Hindlimb muscle (tissue), 1 donor: ENCODE measurements around the gene YBEY. TPM values are rescaled to one million over a fixed set of nuclear protein-coding genes. Genes with fewer than 3 reads are reported as not detected.
"Not testable (repeated sequence)": the region's sequence is repeated elsewhere in the genome, so short reads cannot be mapped to it uniquely, and the experiment has no call there.

ENCODE experiments used
- DNase-seq: peaks from one replicate; pipeline ENCODE4 v3.0.0-alpha.2; 2013
- polyA plus RNA-seq: library from polyadenylated mRNA; unstranded; fragments of 120-200 nt; gene quantifications from one replicate; pipeline ENCODE4 v1.2.1, GENCODE V29; 2013; ENCODE audit not compliant: insufficient read length

Gene YBEY
- polyA plus RNA-seq, result 13.3 TPM

- peak; percentile 92 for DNase-seq
Observed at GRCh38 chr21:46285761-46286647, at the start of gene YBEY. TSS of gene YBEY (plus strand) at chr21:46286342. CDS start at chr21:46286914, 572 bp downstream.

- DNase-seq, result no peak
Observed at GRCh38 chr21:46237474-46237873, 48.7 kb upstream of the YBEY start.

GRCh38 chr21:46239817-46240325, 46.3 kb upstream of the YBEY start:
- DNase-seq, result no peak

GRCh38 chr21:46241577-46241976, 44.6 kb upstream of the YBEY start:
- DNase-seq, result not testable (repeated sequence)

GRCh38 chr21:46243325-46243724, 42.8 kb upstream of the YBEY start:
- DNase-seq, result no peak

GRCh38 chr21:46243960-46244361, 42.2 kb upstream of the YBEY start:
- DNase-seq, result no peak

- DNase-seq, result no peak
Observed at GRCh38 chr21:46244602-46245001, 41.5 kb upstream of the YBEY start.

- no peak for DNase-seq
Observed at GRCh38 chr21:46245213-46245915, 40.8 kb upstream of the YBEY start.

GRCh38 chr21:46246345-46246744, 39.8 kb upstream of the YBEY start:
- DNase-seq, result no peak

GRCh38 chr21:46247699-46248421, 38.3 kb upstream of the YBEY start:
- DNase-seq, result no peak

- no peak for DNase-seq
Observed at GRCh38 chr21:46248422-46248782, 37.7 kb upstream of the YBEY start.

- no peak for DNase-seq
Observed at GRCh38 chr21:46248827-46249226, 37.3 kb upstream of the YBEY start.

GRCh38 chr21:46250146-46250725, 35.9 kb upstream of the YBEY start:
- DNase-seq, result no peak

GRCh38 chr21:46252840-46253239, 33.3 kb upstream of the YBEY start:
- DNase-seq, result no peak

- no peak for DNase-seq
Observed at GRCh38 chr21:46253610-46254124, 32.5 kb upstream of the YBEY start.

- no peak for DNase-seq
Observed at GRCh38 chr21:46254208-46254975, 31.8 kb upstream of the YBEY start.

- DNase-seq, result no peak
Observed at GRCh38 chr21:46255166-46255565, 31.0 kb upstream of the YBEY start.

GRCh38 chr21:46255758-46256337, 30.3 kb upstream of the YBEY start:
- no peak for DNase-seq

- no peak for DNase-seq
Observed at GRCh38 chr21:46256501-46256994, 29.6 kb upstream of the YBEY start.

GRCh38 chr21:46264046-46264689, 22.0 kb upstream of the YBEY start:
- no peak for DNase-seq
